ENCODE results near the gene ATP8A2.

ATP8A2 gene

DNA sequence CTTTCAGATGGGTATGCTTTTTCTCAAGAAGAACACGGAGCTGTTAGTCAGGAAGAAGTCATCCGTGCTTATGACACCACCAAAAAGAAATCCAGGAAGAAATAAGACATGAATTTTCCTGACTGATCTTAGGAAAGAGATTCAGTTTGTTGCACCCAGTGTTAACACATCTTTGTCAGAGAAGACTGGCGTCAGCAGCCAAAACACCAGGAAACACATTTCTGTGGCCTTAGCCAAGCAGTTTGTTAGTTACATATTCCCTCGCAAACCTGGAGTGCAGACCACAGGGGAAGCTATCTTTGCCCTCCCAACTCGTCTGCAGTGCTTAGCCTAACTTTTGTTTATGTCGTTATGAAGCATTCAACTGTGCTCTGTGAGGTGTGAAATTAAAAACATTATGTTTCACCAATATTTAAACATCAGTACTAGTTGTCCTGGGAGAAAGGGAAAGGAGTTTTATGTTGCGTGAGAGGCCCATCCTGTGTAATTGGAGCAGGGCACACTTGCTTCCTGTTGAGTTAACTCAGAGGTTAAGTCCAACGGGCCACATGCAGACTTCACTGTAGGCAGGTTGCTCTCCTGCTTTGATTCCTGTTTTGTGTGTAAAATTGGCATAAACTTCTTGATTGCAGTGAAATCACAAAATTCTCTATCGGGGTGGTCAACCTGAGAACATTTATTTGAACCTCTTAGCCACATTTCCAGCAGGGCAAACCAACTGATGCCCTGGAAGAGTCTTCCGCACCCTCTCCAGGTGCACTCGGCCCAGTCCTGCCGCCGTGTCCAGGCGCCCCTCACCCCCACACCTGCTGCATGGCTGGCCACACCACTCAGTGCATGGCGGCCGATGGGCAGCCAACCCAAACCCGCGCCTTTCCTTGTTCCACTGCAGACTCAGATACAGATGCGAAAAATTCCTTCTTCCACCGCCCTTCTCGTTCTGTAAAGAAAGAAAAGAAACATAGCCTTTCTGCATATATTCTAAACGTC, 648.4 kb downstream of the ATP8A2 start:
- in situ Hi-C loops (cut with MboI; ENCODE audit: low sequenced_read_pairs, unreplicated experiment), result no loop called here
- DNase-seq (ENCODE audit: low spot score), result no peak
- TF ChIP-seq, protein P1, sequence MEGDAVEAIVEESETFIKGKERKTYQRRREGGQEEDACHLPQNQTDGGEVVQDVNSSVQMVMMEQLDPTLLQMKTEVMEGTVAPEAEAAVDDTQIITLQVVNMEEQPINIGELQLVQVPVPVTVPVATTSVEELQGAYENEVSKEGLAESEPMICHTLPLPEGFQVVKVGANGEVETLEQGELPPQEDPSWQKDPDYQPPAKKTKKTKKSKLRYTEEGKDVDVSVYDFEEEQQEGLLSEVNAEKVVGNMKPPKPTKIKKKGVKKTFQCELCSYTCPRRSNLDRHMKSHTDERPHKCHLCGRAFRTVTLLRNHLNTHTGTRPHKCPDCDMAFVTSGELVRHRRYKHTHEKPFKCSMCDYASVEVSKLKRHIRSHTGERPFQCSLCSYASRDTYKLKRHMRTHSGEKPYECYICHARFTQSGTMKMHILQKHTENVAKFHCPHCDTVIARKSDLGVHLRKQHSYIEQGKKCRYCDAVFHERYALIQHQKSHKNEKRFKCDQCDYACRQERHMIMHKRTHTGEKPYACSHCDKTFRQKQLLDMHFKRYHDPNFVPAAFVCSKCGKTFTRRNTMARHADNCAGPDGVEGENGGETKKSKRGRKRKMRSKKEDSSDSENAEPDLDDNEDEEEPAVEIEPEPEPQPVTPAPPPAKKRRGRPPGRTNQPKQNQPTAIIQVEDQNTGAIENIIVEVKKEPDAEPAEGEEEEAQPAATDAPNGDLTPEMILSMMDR (IDR thresholded peaks at IDR 0.05; ENCODE audit: borderline replicate concordance, control extremely low read depth, extremely low read depth, insufficient read depth, missing control alignments), result no peak

DNA sequence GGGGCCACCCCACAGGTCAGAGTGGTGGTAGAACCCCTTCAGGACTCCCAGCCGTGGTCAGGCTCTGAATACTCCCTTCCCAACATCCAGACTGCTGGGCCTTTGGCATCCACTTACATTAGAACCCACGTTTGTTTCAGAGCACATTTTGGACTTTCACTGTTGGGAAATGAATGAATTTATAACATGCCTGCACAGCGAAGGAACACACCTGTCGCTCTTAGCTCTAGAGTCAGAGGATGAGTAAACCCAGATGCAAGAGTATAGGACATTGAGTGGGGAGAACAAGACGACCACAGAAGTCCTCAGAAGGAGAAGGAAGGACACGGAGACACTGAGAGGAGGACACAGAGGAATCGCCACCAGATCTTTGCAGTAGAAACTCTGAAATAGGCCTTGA, 649.1 kb downstream of the ATP8A2 start:
- TF ChIP-seq, protein P1 (IDR thresholded peaks at IDR 0.05; ENCODE audit: borderline replicate concordance, control extremely low read depth, extremely low read depth, insufficient read depth, missing control alignments), result no peak
- DNase-seq (ENCODE audit: low spot score), result no peak
- in situ Hi-C loops (cut with MboI; ENCODE audit: low sequenced_read_pairs, unreplicated experiment), result no loop called here

DNA sequence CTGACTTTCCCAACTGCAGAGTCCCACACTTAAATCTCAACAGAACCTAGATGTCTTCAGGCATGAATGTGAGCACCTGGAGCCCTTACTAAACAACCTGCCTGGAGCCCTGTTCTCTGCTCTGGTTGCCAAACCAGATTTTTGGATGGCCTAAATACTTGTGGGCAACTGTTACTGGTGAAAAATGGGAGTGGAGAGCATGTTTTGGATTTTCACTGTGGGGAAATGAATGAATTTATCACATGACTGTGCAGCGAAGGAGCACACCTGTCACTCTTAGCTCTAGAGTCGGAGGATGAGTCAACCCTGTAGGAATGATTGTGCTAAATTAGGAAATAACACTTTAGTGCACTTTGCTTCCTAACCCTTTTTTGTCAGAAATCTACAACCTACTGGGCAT, 649.7 kb downstream of the ATP8A2 start:
- no peak for DNase-seq (ENCODE audit: low spot score)
- in situ Hi-C loops (cut with MboI; ENCODE audit: low sequenced_read_pairs, unreplicated experiment), result no loop called here
- TF ChIP-seq, protein P1 (IDR thresholded peaks at IDR 0.05; ENCODE audit: borderline replicate concordance, control extremely low read depth, extremely low read depth, insufficient read depth, missing control alignments), result no peak

DNA sequence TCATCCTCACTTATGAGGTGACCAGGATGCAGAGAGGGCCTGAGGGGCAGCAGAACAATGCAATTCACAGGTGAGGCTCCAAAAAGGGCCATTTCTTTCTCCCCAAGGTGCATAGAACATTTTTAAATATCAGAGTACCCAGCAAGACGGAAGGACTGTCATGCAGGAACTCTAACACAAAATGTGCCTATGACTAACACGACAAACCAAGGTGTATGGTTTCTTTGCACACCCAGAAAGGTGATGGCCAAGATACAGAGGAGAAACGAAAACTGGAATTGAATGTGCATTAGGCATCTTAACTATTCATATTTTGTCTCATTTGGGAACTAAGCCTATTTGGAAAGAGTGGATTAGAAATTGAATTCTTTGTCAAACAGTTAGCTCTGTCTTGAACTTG, 650.2 kb downstream of the ATP8A2 start:
- DNase-seq (ENCODE audit: low spot score), result no peak
- TF ChIP-seq, protein P1 (IDR thresholded peaks at IDR 0.05; ENCODE audit: borderline replicate concordance, control extremely low read depth, extremely low read depth, insufficient read depth, missing control alignments), result no peak
- in situ Hi-C loops (cut with MboI; ENCODE audit: low sequenced_read_pairs, unreplicated experiment), result no loop called here

DNA sequence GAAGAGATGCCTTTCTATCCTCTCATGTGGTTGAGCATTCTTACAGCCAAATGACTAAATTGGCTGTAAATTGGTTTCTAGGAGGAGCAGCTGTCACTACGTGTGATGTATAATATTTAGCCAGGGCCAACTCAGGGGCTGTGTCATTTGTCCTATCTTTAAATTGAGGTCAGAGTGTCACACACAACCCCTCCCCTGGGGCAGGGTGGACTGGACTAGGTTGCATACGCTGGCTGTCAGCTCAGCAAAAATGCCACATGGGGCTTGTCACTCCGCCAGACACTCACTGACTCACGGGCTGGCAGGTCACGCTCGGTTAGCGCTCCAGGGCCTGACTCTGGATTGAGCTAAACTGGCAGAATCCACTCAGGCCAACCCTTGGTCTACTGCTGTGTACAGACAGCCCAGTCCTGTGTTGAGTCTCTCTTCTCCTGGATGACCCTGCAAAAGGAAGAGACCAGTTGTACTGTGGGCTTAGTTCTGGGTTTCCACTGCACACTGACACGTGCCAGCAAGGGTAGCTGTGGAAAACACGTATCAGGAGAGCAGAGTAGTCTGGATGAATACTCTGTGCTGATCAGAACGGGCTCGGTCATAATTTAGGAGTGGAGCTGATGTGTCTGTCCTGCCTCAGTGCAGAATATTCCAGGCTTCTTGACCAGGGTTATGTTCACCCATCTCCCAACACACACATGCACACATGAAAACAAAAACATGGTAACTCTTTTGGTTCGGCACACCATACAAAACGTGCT, 650.9 kb downstream of the ATP8A2 start:
- TF ChIP-seq, protein P1 (IDR thresholded peaks at IDR 0.05; ENCODE audit: borderline replicate concordance, control extremely low read depth, extremely low read depth, insufficient read depth, missing control alignments), result no peak
- in situ Hi-C loops (cut with MboI; ENCODE audit: low sequenced_read_pairs, unreplicated experiment), result no loop called here
- no peak for DNase-seq (ENCODE audit: low spot score)

DNA sequence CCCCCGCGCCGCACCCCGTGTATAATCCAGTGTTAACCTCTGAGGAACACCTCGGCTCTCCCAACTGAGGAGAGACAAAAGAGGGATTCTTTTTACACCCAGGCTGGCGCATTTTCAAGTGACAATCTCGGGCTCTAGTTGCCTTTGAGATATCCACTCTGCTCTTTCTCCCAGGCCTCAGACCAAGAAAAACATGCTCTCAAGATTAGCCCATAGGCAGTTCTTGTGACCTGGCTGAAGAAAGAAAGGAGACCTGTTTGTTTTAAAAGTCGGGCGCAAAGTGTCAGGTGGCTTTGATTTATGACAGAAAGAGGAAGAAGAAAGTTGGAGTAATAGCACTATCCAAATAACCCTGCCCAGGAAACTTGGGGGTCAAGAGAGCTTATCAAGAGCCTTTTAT, 652.8 kb downstream of the ATP8A2 start:
- in situ Hi-C loops (cut with MboI; ENCODE audit: low sequenced_read_pairs, unreplicated experiment), result no loop called here
- no peak for DNase-seq (ENCODE audit: low spot score)
- TF ChIP-seq, protein P1 (IDR thresholded peaks at IDR 0.05; ENCODE audit: borderline replicate concordance, control extremely low read depth, extremely low read depth, insufficient read depth, missing control alignments), result no peak
